Measurements from ENCODE around the gene SIGLEC7. TPM values are rescaled to one million over a fixed set of nuclear protein-coding genes. Genes with fewer than 3 reads are reported as not detected.

Gene SIGLEC7
- polyA plus RNA-seq, 1 experiment, result not detected

DNA sequence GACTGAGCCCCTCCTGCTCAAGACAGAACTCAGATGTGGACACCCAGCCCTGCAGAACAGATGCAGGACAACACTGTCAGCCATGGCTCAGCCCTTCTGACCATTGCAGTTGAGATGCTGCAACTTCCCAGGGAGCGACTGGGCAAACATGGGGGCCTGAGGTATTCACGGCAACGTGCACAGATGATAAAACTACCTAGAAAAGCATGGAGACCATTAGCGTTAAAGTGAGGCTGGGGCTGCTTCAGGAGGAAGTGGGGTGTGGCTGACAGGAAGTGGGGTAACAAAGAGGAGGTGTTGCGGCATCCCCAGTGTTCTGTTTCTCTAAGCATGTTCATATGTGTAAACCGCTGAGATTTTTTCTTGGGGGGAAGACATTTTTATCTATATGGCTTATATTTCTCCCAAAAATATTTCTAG is 18.7 kb upstream of the SIGLEC7 start:
- H3K36me3 ChIP-seq (ENCODE audit: control insufficient read depth, insufficient read depth, low read length), result no peaks in the 10 kb centered on the region
- no peak for DNase-seq (ENCODE audit: low read depth)
- H3K4me3 ChIP-seq (ENCODE audit: low read depth, low read length), result no peak overlapping the region
- ChIA-PET POLR2A (interaction anchor here (0.6 kb wide), 1 partner anchor 338 kb away, joined by 4 read pairs; no protein-coding TSS in a partner anchor), CTCF (no interaction called here)
- H3K27me3 ChIP-seq (ENCODE audit: control insufficient read depth, insufficient read depth, low read length), result no peaks in the 10 kb centered on the region
- TF ChIP-seq, protein P1, sequence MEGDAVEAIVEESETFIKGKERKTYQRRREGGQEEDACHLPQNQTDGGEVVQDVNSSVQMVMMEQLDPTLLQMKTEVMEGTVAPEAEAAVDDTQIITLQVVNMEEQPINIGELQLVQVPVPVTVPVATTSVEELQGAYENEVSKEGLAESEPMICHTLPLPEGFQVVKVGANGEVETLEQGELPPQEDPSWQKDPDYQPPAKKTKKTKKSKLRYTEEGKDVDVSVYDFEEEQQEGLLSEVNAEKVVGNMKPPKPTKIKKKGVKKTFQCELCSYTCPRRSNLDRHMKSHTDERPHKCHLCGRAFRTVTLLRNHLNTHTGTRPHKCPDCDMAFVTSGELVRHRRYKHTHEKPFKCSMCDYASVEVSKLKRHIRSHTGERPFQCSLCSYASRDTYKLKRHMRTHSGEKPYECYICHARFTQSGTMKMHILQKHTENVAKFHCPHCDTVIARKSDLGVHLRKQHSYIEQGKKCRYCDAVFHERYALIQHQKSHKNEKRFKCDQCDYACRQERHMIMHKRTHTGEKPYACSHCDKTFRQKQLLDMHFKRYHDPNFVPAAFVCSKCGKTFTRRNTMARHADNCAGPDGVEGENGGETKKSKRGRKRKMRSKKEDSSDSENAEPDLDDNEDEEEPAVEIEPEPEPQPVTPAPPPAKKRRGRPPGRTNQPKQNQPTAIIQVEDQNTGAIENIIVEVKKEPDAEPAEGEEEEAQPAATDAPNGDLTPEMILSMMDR (IDR thresholded peaks at IDR 0.05; ENCODE audit: insufficient read depth, low read depth, low read length), result no peak

DNA sequence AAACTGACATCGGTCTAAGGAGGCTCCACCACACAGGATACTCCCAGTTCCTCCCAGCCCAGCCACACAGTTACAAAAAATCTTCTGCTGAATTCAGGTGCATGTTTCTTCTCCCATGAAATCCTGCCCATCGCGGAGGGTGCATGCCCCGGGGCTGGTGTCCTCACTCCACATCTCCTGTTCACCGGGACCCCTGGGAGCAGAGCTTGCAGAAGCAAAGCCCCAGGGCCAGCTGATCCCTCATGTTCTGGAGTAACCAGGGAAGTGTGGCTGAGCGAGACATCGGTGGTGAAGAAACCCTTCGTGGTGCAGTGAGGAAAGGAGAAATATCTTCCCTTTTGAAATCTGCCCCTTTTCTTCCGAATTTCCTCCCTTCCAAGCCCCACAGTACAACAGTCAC is 18.3 kb upstream of the SIGLEC7 start:
- H3K27me3 ChIP-seq (ENCODE audit: control insufficient read depth, insufficient read depth, low read length), result no peaks in the 10 kb centered on the region
- TF ChIP-seq, protein P1 (IDR thresholded peaks at IDR 0.05; ENCODE audit: insufficient read depth, low read depth, low read length), result no peak
- CTCF ChIA-PET, result interaction anchor here (1.2 kb wide), 1 partner anchor 24 kb away, joined by 3 read pairs; no protein-coding TSS in a partner anchor
- POLR2A ChIA-PET, result interaction anchor here (0.6 kb wide), 1 partner anchor 339 kb away, joined by 4 read pairs; no protein-coding TSS in a partner anchor
- H3K36me3 ChIP-seq (ENCODE audit: control insufficient read depth, insufficient read depth, low read length), result no peaks in the 10 kb centered on the region
- no peak for DNase-seq (ENCODE audit: low read depth)
- H3K4me3 ChIP-seq (ENCODE audit: low read depth, low read length), result no peak overlapping the region

DNA sequence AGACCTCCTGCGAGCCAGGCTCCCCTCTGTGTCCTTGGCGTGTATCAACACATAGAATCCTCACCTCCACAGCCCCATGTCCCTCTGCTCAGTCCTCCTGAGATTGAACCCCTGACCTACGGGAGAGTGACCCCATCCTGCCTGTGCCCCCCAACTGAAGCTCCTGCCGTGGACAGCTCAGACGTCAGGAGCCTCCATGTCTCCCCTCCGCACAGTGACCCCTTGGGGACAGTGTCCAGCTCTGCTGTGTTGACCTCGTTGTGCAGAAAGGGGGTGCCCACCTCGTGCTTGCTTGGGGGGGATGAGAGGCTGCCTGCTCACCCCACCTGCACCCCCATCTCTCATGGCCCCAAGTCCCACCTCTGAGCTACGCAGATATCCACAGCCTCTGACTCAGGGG is 17.9 kb upstream of the SIGLEC7 start:
- CTCF ChIA-PET, result interaction anchor here (1.2 kb wide), 1 partner anchor 24 kb away, joined by 3 read pairs; no protein-coding TSS in a partner anchor

DNA sequence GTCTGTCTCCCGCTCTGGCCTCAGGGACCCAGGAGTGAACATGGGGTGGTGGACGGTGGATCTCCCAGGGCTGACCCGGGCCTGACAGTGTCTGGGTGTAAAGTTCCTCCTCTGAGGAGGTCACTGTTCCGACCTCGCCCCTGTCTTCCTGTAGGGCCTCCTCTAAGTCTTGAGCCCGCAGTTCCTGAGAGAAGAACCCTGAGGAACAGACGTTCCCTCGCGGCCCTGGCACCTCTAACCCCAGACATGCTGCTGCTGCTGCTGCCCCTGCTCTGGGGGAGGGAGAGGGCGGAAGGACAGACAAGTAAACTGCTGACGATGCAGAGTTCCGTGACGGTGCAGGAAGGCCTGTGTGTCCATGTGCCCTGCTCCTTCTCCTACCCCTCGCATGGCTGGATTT is 17.4 kb upstream of the SIGLEC7 start, which contains the start of gene SIGLEC9:
Gene SIGLEC9, plus strand, starts transcription at position 178 of the 400 bp plus-strand sequence. Its CDS starts 69 bp downstream, at position 247.
- Histone ChIP-seq H3K36me3 (ENCODE audit: control insufficient read depth, insufficient read depth, low read length) (no peaks in the 10 kb centered on the region), H3K4me3 (ENCODE audit: low read depth, low read length) (no peak within 1 kb of the TSS), H3K27me3 (ENCODE audit: control insufficient read depth, insufficient read depth, low read length) (no peaks in the 10 kb centered on the region)
- no peak for DNase-seq (ENCODE audit: low read depth)
- CTCF ChIA-PET, result interaction anchor here (1.2 kb wide), 1 partner anchor 23 kb away, joined by 3 read pairs; no protein-coding TSS in a partner anchor
- POLR2A ChIA-PET, result no interaction called here
- TF ChIP-seq, protein P1 (IDR thresholded peaks at IDR 0.05; ENCODE audit: insufficient read depth, low read depth, low read length), result no peak

More for the DNA sequence above, 17.9 kb upstream of the SIGLEC7 start:
- TF ChIP-seq, protein P1 (IDR thresholded peaks at IDR 0.05; ENCODE audit: insufficient read depth, low read depth, low read length), result no peak
- Histone ChIP-seq H3K27me3 (ENCODE audit: control insufficient read depth, insufficient read depth, low read length) (no peaks in the 10 kb centered on the region), H3K36me3 (ENCODE audit: control insufficient read depth, insufficient read depth, low read length) (no peaks in the 10 kb centered on the region), H3K4me3 (ENCODE audit: low read depth, low read length) (no peak overlapping the region)
- POLR2A ChIA-PET, result no interaction called here
- DNase-seq (ENCODE audit: low read depth), result no peak

DNA sequence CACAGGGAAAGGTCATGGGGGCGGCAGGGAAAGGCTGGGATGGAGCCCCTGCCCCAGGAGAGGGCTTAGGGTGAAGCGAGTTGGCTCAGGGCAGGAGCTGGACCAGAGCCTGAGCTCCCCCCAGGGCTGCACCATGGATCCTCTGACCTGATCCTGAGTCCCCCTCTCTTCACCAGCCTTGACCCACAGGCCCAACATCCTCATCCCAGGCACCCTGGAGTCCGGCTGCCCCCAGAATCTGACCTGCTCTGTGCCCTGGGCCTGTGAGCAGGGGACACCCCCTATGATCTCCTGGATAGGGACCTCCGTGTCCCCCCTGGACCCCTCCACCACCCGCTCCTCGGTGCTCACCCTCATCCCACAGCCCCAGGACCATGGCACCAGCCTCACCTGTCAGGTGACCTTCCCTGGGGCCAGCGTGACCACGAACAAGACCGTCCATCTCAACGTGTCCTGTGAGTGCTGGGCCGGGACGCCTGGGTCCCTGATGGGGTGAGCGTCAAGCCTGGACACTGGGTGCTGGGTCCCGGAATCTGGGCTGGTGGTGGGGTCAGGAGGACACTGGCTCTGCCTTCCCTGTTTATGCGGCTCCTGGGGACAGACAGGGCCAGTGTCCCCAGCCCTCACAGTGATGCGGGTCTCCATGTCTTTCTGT is 16.6 kb upstream of the SIGLEC7 start:
- H3K4me3 ChIP-seq (ENCODE audit: low read depth, low read length), result no peak overlapping the region
- H3K27me3 ChIP-seq (ENCODE audit: control insufficient read depth, insufficient read depth, low read length), result no peaks in the 10 kb centered on the region
- POLR2A ChIA-PET, result no interaction called here
- no peaks in the 10 kb centered on the region for H3K36me3 ChIP-seq (ENCODE audit: control insufficient read depth, insufficient read depth, low read length)
- TF ChIP-seq, protein P1 (IDR thresholded peaks at IDR 0.05; ENCODE audit: insufficient read depth, low read depth, low read length), result no peak
- CTCF ChIA-PET, result interaction anchor here (1.0 kb wide), 1 partner anchor 11 kb away, joined by 3 read pairs; no protein-coding TSS in a partner anchor
- no peak for DNase-seq (ENCODE audit: low read depth)
